ENCODE results near the gene C4orf54.

C4orf54 gene

GRCh38 chr4:99685234-99685633, 27.6 kb upstream of the C4orf54 start:
- TF ChIP-seq CTCF (IDR thresholded peaks at IDR 0.05; ENCODE audit: low read depth, low read length) = no peak
- DNase-seq (ENCODE audit: extremely low read depth, low read depth) = no peak

GRCh38 chr4:99683895-99684294, 26.3 kb upstream of the C4orf54 start:
- DNase-seq (ENCODE audit: extremely low read depth, low read depth) = no peak
- no peak for TF ChIP-seq CTCF (IDR thresholded peaks at IDR 0.05; ENCODE audit: low read depth, low read length)

- DNase-seq (ENCODE audit: extremely low read depth, low read depth) = no peak
- TF ChIP-seq CTCF (IDR thresholded peaks at IDR 0.05; ENCODE audit: low read depth, low read length) = no peak
Measured at GRCh38 chr4:99679976-99680375, 22.3 kb upstream of the C4orf54 start.

GRCh38 chr4:99679204-99679603, 21.6 kb upstream of the C4orf54 start:
- no peak for DNase-seq (ENCODE audit: extremely low read depth, low read depth)
- no peak for TF ChIP-seq CTCF (IDR thresholded peaks at IDR 0.05; ENCODE audit: low read depth, low read length)

GRCh38 chr4:99677161-99677560, 19.5 kb upstream of the C4orf54 start:
- no peak for TF ChIP-seq CTCF (IDR thresholded peaks at IDR 0.05; ENCODE audit: low read depth, low read length)
- DNase-seq (ENCODE audit: extremely low read depth, low read depth) = no peak

- no peak for DNase-seq (ENCODE audit: extremely low read depth, low read depth)
Measured at GRCh38 chr4:99670409-99671073, 12.9 kb upstream of the C4orf54 start.

GRCh38 chr4:99669084-99669483, 11.5 kb upstream of the C4orf54 start:
- no peak for TF ChIP-seq CTCF (IDR thresholded peaks at IDR 0.05; ENCODE audit: low read depth, low read length)

More at GRCh38 chr4:99670409-99671073, 12.9 kb upstream of the C4orf54 start:
- TF ChIP-seq CTCF (IDR thresholded peaks at IDR 0.05; ENCODE audit: low read depth, low read length) = no peak

More at GRCh38 chr4:99669084-99669483, 11.5 kb upstream of the C4orf54 start:
- DNase-seq (ENCODE audit: extremely low read depth, low read depth) = no peak

Data from AG09319 (cell line).